Measurements from ENCODE around the gene ARHGAP22. TPM values are rescaled to one million over a fixed set of nuclear protein-coding genes. Genes with fewer than 3 reads are reported as not detected.

The ARHGAP22 gene
- total RNA-seq, 1 donor from 2014 or later, result 6.2 TPM

GRCh38 chr10:48589266-48589665 lies 15.6 kb downstream of the ARHGAP22 start:
- Mint-ChIP-seq H3K36me3 (ENCODE audit: low read depth, unreplicated experiment) (peaks cover 7% of the 10 kb centered on the region), H3K4me1 (ENCODE audit: low read depth, unreplicated experiment) (peaks cover 10% of the 10 kb centered on the region)

GRCh38 chr10:48587819-48588218 lies 17.1 kb downstream of the ARHGAP22 start:
- peaks cover 12% of the 10 kb centered on the region for H3K36me3 ChIP-seq (ENCODE audit: insufficient read depth, low read length)
- H3K27ac ChIP-seq (ENCODE audit: low read depth, low read length), result no peak overlapping the region
- H3K4me2 ChIP-seq (ENCODE audit: low read length), result no peak overlapping the region
- no peak overlapping the region for H3K9ac ChIP-seq (ENCODE audit: low read length)
- peaks cover 20% of the 10 kb centered on the region for H4K20me1 ChIP-seq (ENCODE audit: insufficient read depth, low read length)
- FAIRE-seq (no peak), DNase-seq (ENCODE audit: low read depth) (no peak)
- Mint-ChIP-seq H3K4me1 (ENCODE audit: low read depth, unreplicated experiment) (peaks cover 10% of the 10 kb centered on the region), H3K36me3 (ENCODE audit: low read depth, unreplicated experiment) (peaks cover 8% of the 10 kb centered on the region), H3K4me3 (ENCODE audit: unreplicated experiment) (no peak overlapping the region), H3K27ac (ENCODE audit: unreplicated experiment) (no peak overlapping the region), H3K27me3 (ENCODE audit: low read depth, unreplicated experiment) (peaks cover 19% of the 10 kb centered on the region), H3K9me3 (ENCODE audit: unreplicated experiment) (peaks cover 24% of the 10 kb centered on the region)
- TF ChIP-seq EZH2 (IDR thresholded peaks at IDR 0.05; ENCODE audit: insufficient read depth, low read length), result no peak
- no peak for TF ChIP-seq CTCF (IDR thresholded peaks at IDR 0.05; ENCODE audit: insufficient read depth, low read depth, low read length)
- no peak overlapping the region for H2AFZ ChIP-seq (ENCODE audit: low read depth, low read length)
- peaks cover 10% of the 10 kb centered on the region for H3K9me3 ChIP-seq (ENCODE audit: insufficient read depth, low read depth, low read length)
- no peak overlapping the region for H3K4me3 ChIP-seq (ENCODE audit: insufficient read depth, low read depth, low read length)
- no peaks in the 10 kb centered on the region for H3K27me3 ChIP-seq (ENCODE audit: insufficient read depth, low read length)
- peaks cover 90% of the 10 kb centered on the region for H3K79me2 ChIP-seq (ENCODE audit: insufficient read depth, low read length)
- peaks cover 30% of the 10 kb centered on the region for H3K4me1 ChIP-seq (ENCODE audit: insufficient read depth, low read length)

More at GRCh38 chr10:48589266-48589665, 15.6 kb downstream of the ARHGAP22 start:
- H3K27me3 ChIP-seq (ENCODE audit: insufficient read depth, low read length), result no peaks in the 10 kb centered on the region
- TF ChIP-seq CTCF (IDR thresholded peaks at IDR 0.05; ENCODE audit: insufficient read depth, low read depth, low read length), result no peak
- TF ChIP-seq EZH2 (IDR thresholded peaks at IDR 0.05; ENCODE audit: insufficient read depth, low read length), result no peak
- peak overlapping the region; percentile 32 for H3K9ac ChIP-seq (ENCODE audit: low read length)
- Mint-ChIP-seq H3K27me3 (ENCODE audit: low read depth, unreplicated experiment) (peaks cover 19% of the 10 kb centered on the region), H3K4me3 (ENCODE audit: unreplicated experiment) (no peak overlapping the region), H3K9me3 (ENCODE audit: unreplicated experiment) (peaks cover 19% of the 10 kb centered on the region), H3K27ac (ENCODE audit: unreplicated experiment) (no peak overlapping the region)
- H4K20me1 ChIP-seq (ENCODE audit: insufficient read depth, low read length), result peaks cover 14% of the 10 kb centered on the region
- H3K9me3 ChIP-seq (ENCODE audit: insufficient read depth, low read depth, low read length), result peaks cover 10% of the 10 kb centered on the region
- DNase-seq (ENCODE audit: low read depth) (peak; percentile 90), FAIRE-seq (peak; percentile 89)
- H3K4me3 ChIP-seq (ENCODE audit: insufficient read depth, low read depth, low read length), result no peak overlapping the region
- H3K36me3 ChIP-seq (ENCODE audit: insufficient read depth, low read length), result peaks cover 12% of the 10 kb centered on the region
- peaks cover 30% of the 10 kb centered on the region for H3K4me1 ChIP-seq (ENCODE audit: insufficient read depth, low read length)
- peaks cover 90% of the 10 kb centered on the region for H3K79me2 ChIP-seq (ENCODE audit: insufficient read depth, low read length)
- H2AFZ ChIP-seq (ENCODE audit: low read depth, low read length), result peak overlapping the region; percentile 12
- peak overlapping the region; percentile 75 for H3K27ac ChIP-seq (ENCODE audit: low read depth, low read length)
- H3K4me2 ChIP-seq (ENCODE audit: low read length), result peak overlapping the region; percentile 54

- TF ChIP-seq CTCF (IDR thresholded peaks at IDR 0.05; ENCODE audit: insufficient read depth, low read depth, low read length), result no peak
- no peak for FAIRE-seq
- peaks cover 10% of the 10 kb centered on the region for H3K36me3 Mint-ChIP-seq (ENCODE audit: low read depth, unreplicated experiment)
- H3K4me3 Mint-ChIP-seq (ENCODE audit: unreplicated experiment), result no peak overlapping the region
- Histone ChIP-seq H3K27me3 (ENCODE audit: insufficient read depth, low read length) (no peaks in the 10 kb centered on the region), H2AFZ (ENCODE audit: low read depth, low read length) (no peak overlapping the region), H3K4me3 (ENCODE audit: insufficient read depth, low read depth, low read length) (no peak overlapping the region), H3K9ac (ENCODE audit: low read length) (no peak overlapping the region), H3K36me3 (ENCODE audit: insufficient read depth, low read length) (peaks cover 18% of the 10 kb centered on the region), H3K27ac (ENCODE audit: low read depth, low read length) (no peak overlapping the region), H3K4me1 (ENCODE audit: insufficient read depth, low read length) (peaks cover 30% of the 10 kb centered on the region), H3K79me2 (ENCODE audit: insufficient read depth, low read length) (peaks cover 90% of the 10 kb centered on the region), H3K4me2 (ENCODE audit: low read length) (no peak overlapping the region), H4K20me1 (ENCODE audit: insufficient read depth, low read length) (peaks cover 20% of the 10 kb centered on the region), H3K9me3 (ENCODE audit: insufficient read depth, low read depth, low read length) (peaks cover 10% of the 10 kb centered on the region)
- DNase-seq (ENCODE audit: low read depth), result no peak
- peaks cover 23% of the 10 kb centered on the region for H3K9me3 Mint-ChIP-seq (ENCODE audit: unreplicated experiment)
- H3K27ac Mint-ChIP-seq (ENCODE audit: unreplicated experiment), result no peak overlapping the region
- H3K4me1 Mint-ChIP-seq (ENCODE audit: low read depth, unreplicated experiment), result peaks cover 10% of the 10 kb centered on the region
- H3K27me3 Mint-ChIP-seq (ENCODE audit: low read depth, unreplicated experiment), result peaks cover 25% of the 10 kb centered on the region
Observed at GRCh38 chr10:48587101-48587500, 17.8 kb downstream of the ARHGAP22 start.

Measured in astrocyte (in vitro differentiated cells and primary cell).